ENCODE data around the gene TRPC6.

- TF ChIP-seq CTCF (IDR thresholded peaks at IDR 0.05; ENCODE audit: low read length): no peak
- no peak for TF ChIP-seq EZH2 (IDR thresholded peaks at IDR 0.05; ENCODE audit: borderline replicate concordance, low read length)
Observed at GRCh38 chr11:101577461-101577860, 6.3 kb downstream of the TRPC6 start.

Measured in OCI-LY1 (cell line).